HG03439 (cell line): Measurements from ENCODE around the gene XAB2.

ENCODE experiments used
- ATAC-seq: cut with Tn5 transposase; IDR thresholded peaks from one replicate; pipeline ENCODE4 v1.9.1; 2021; ENCODE audit warnings: mild to moderate bottlenecking, moderate library complexity; ENCODE audit not compliant: unreplicated experiment

XAB2 gene

GRCh38 chr19:7633698-7634097, 4.4 kb upstream of the XAB2 start, which contains the start of gene PCP2:
TSS of gene PCP2 (minus strand) at chr19:7633719. CDS start at chr19:7633457, 262 bp downstream.
- ATAC-seq = no peak

- ATAC-seq = no peak
Measured at GRCh38 chr19:7632340-7633203, 3.2 kb upstream of the XAB2 start.

- no peak for ATAC-seq
Measured at GRCh38 chr19:7631577-7631976, 2.2 kb upstream of the XAB2 start.

GRCh38 chr19:7628589-7629311, 595 bp downstream of the XAB2 start:
- no peak for ATAC-seq

- ATAC-seq = no peak
Measured at GRCh38 chr19:7627166-7627565, 2.2 kb downstream of the XAB2 start.

- ATAC-seq = no peak
Measured at GRCh38 chr19:7625763-7626372, 3.5 kb downstream of the XAB2 start.

- no peak for ATAC-seq
Measured at GRCh38 chr19:7624810-7625209, 4.5 kb downstream of the XAB2 start.

GRCh38 chr19:7623725-7624603, 5.4 kb downstream of the XAB2 start:
- ATAC-seq = no peak

GRCh38 chr19:7622933-7623685, 6.2 kb downstream of the XAB2 start:
- no peak for ATAC-seq

- ATAC-seq = no peak
Measured at GRCh38 chr19:7620442-7621412, 8.6 kb downstream of the XAB2 start.

- ATAC-seq = no peak
Measured at GRCh38 chr19:7619671-7620441, 9.5 kb downstream of the XAB2 start.

GRCh38 chr19:7618771-7619510, 10.4 kb downstream of the XAB2 start:
- ATAC-seq = no peak

GRCh38 chr19:7618348-7618747, 11.0 kb downstream of the XAB2 start:
- no peak for ATAC-seq

GRCh38 chr19:7617735-7618134, 11.6 kb downstream of the XAB2 start:
- ATAC-seq = no peak

- ATAC-seq = no peak
Measured at GRCh38 chr19:7617172-7617571, 12.2 kb downstream of the XAB2 start.

- ATAC-seq = no peak
Measured at GRCh38 chr19:7614859-7615741, 14.2 kb downstream of the XAB2 start.
